DMS53 treated with DMSO at 0.1 percent for 48 hours (cell line): ENCODE results near the gene MSANTD1.

Experiments used
- DNase-seq: peaks from one replicate; lab custom pipeline; 2025; ENCODE audit not compliant: unreplicated experiment; lab: John Stamatoyannopoulos, UW

The MSANTD1 gene

DNA sequence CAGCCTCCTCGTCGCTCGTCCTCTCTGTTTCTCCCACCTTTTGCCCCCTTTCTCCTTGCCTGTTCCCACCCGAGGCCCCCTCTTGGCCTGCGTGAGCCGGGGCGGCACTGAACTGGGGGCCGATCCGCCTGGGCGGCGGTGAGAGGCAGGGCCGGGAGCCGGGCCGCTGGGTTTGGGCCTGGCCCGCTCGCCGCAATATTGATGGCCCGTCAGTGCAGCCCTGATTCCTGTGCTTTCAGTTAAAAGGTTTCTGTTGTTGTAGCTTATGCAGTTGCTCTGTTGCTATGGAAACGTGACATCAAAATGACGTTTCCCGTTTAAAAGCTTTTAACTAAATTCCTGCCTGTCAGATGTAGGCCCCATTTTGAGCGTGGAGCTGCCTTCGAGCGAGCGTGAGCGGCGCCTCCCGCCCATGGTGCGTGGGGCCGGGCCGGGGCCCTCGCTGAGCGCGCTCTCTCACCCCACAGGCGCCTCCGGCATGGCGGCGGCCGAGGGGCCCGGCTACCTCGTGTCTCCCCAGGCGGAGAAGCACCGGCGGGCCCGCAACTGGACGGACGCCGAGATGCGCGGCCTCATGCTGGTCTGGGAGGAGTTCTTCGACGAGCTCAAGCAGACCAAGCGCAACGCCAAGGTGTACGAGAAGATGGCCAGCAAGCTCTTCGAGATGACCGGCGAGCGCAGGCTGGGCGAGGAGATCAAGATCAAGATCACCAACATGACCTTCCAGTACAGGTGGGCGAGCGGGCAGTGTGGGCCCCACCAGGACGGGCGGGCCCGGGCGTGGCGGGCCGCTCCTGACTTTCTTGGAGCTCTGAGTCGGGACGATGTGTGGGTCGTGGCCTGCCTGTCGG, at the start of gene MSANTD1:
TSS of gene MSANTD1 (plus strand) at position 349 of the 851 bp plus-strand sequence. CDS start at position 413, 64 bp downstream.
- DNase-seq = no peak

DNA sequence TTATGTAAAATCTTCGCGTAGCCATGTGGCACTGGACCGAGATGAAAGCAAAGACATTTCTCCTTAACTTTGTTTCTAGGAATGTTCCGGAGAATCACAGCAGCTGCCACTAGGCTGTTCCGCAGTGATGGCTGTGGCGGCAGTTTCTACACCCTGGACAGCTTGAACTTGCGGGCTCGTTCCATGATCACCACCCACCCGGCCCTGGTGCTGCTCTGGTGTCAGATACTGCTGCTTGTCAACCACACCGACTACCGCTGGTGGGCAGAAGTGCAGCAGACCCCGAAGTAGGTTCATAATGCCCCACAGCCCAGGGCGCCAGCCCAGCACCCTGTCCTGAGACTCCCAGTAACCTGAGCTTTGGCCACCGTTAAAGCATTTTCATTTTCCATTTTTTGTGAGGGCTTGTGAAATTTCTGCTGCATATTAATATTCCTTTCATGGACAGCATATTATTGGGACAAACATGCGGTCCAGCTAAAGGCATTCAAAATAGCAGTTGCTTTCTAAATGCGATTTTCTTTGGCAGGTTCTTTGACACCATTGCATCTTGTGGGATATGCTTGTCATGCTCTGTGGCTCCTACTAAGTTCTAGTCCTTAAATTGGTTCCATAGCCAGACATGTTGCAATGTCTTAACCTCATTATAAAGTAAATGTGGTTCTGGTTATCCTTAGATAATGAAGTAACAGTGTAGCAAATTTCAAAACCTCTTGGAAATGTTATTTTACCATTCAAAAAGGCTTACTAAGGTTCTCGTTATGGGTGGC, 49.1 kb upstream of the MSANTD1 start:
- no peak for DNase-seq

DNA sequence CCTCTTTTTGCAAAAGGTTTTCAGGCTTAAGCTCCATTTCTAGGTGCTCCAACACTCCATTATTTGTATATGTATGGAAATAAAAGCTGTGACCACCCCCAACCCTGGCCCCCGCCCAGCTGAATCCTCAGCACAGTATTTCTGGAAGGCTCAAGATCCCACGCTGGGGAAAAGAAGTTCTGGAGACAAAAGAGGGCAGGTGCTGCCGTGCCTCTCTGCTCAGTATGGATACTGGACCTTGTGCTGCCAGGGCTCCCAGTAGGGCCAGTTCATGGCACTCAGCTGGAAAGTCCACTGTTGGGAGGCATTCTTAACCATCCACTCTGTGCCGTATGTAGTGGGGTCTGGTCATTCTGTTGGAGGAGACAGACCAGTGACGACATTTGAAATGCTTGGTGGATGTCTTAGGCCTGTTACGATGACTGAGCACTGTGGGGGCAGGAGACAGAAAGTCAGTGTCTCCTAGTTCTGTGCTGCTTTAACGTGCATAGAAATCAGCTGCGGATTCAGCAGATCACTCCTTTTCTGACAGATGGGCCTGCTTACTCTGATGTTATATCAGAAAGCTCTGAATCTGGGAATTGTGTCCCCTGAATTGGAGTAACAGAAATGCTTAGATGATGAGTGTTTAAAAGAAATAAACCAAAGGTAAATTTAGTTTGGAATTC, 48.4 kb upstream of the MSANTD1 start:
- no peak for DNase-seq

GRCh38 chr4:3201718-3202702, 46.9 kb upstream of the MSANTD1 start:
- no peak for DNase-seq

DNA sequence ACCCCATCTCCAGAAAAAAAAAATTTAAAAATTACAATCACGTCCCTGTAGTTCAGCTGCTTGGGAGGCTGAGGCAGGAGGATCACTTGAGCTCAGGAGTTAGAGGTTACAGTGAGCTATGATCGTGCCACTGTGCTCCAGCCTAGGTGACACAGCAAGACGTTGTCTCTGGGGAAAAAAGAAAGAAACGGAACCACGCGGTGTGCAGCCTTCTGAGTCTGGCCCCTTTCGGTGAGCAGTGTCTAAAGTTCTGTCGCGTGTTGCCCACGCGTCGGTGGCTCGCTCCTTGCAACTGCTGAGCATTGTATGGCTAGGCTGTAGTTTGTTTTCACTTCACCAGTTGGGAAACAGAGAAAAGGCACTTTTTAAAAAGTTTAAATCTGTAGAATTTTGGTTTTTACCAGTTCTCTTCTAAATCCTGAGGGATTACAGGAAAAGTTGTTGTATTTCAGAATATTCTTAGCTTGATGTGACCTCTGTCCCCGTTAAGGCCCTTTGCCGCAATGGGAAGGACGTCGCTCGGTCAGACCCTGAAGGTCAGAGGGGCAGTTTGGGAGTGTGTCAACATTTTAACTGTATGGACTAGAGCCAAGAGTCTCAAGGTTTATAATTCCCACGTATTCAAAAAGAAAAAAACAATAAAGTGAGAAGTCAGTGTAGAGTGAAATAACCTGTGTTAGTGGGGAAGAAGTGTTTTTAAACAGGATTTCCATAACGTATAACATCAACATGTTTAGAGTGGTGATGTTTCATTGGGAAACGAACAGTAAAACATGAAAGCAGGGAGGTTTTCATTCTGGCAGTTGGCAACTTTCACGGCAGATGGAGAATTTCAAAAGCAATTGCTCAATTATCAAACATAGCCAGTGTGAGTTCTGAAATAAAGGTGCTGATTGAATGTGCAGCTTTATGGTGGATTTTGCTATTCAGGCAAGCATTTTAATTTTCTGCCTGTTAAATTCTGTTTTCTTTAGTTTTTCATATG, 45.8 kb upstream of the MSANTD1 start:
- DNase-seq = no peak

GRCh38 chr4:3203971-3204431, 45.0 kb upstream of the MSANTD1 start:
- no peak for DNase-seq

- no peak for DNase-seq
Measured at GRCh38 chr4:3205995-3206394, 43.0 kb upstream of the MSANTD1 start.

DNA sequence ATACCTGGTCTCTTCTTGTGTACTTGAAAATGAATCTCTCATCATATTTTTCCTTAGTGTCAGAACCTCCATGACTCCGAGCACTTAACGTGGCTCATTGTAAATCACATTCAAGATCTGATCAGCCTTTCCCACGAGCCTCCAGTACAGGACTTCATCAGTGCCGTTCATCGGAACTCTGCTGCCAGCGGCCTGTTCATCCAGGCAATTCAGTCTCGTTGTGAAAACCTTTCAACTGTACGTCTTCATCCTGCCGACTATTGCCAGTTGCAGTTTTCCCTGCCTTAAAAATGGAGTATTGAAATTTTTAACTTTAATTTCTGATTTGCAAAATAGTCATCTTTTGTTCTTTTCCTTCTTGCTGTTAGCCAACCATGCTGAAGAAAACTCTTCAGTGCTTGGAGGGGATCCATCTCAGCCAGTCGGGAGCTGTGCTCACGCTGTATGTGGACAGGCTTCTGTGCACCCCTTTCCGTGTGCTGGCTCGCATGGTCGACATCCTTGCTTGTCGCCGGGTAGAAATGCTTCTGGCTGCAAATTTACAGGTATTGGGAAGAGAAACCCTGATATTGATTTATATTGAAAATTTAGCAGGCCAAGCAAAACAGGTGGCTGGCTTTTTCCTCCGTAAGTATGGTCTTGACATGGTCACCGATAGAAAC, 42.4 kb upstream of the MSANTD1 start:
- no peak for DNase-seq

GRCh38 chr4:3207531-3208037, 41.4 kb upstream of the MSANTD1 start:
- no peak for DNase-seq

DNA sequence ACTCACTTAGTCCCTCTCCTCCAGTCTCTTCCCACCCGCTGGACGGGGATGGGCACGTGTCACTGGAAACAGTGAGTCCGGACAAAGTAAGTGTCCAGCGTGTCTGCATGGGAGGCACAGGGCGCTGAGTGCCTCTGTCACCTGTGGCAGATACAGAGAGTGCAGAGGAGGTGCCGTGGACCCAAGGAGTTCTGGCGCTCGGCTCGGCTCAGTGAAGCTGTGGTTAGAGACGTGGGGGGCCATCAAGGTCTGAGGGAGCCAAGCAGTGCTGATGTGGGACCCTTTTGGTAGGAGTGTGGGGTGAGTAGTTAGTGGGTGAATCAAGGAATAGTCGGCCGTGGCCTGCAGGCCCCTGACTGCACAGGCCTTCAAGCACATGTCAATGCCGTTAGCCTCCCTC, 40.1 kb upstream of the MSANTD1 start:
- no peak for DNase-seq

- DNase-seq = no peak
Measured at GRCh38 chr4:3209551-3210325, 39.2 kb upstream of the MSANTD1 start.

DNA sequence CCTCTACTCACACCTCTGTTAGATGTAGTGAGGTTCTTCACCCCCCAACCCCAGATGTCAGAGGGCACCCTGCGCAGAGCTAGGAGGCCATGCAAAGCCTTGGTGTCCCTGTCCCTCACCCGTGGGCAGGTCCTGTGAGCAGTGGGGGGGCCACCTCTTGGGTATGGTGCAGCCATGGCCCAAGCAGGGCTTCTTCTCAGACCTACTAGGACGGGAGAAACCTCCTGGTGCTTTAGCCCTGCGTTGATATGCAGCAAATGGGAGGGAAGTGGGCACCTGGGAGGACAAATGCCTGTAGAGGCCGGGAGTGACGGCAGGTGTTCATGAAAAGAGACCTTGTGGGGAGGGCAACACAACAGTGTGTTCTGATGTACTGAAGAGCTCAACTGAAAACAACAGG, 38.5 kb upstream of the MSANTD1 start:
- no peak for DNase-seq

- no peak for DNase-seq
Measured at GRCh38 chr4:3211866-3212265, 37.1 kb upstream of the MSANTD1 start.

DNA sequence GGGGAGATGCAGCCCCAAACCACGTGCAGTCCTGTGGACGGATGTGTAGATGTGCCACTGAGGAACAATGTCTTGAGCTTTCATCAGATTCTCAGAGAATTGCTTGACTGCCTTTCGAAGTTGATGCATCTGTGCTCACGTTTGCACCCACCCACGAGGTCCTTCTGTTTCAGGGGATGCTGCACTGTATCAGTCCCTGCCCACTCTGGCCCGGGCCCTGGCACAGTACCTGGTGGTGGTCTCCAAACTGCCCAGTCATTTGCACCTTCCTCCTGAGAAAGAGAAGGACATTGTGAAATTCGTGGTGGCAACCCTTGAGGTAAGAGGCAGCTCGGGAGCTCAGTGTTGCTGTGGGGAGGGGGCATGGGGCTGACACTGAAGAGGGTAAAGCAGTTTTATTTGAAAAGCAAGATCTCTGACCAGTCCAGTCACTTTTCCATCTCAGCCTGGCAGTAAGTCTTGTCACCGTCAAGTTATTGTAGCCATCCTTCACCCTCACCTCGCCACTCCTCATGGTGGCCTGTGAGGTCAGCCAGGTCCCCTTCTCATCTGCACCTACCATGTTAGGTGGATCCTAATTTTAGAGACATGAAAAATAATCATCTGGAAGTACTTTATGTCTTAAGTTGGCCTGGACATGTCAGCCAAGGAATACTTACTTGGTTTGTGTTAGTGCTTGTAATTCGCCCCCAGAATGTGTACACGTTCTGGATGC, 36.4 kb upstream of the MSANTD1 start:
- no peak for DNase-seq

DNA sequence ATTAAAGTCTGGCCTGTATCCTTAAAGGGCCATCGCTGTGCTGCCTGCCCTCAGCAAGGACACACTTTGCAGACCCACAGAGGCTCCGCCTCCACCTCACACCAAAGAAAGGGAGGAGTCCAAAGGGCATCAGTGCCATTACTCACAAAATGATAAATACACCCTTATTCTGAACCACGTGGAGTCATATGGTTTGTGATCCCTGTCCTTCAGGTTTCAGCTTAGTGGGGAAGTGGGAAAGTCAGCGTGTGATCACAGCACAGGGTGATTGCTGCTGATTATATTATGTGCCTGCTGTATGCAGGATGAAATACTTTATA, 35.9 kb upstream of the MSANTD1 start:
- no peak for DNase-seq

DNA sequence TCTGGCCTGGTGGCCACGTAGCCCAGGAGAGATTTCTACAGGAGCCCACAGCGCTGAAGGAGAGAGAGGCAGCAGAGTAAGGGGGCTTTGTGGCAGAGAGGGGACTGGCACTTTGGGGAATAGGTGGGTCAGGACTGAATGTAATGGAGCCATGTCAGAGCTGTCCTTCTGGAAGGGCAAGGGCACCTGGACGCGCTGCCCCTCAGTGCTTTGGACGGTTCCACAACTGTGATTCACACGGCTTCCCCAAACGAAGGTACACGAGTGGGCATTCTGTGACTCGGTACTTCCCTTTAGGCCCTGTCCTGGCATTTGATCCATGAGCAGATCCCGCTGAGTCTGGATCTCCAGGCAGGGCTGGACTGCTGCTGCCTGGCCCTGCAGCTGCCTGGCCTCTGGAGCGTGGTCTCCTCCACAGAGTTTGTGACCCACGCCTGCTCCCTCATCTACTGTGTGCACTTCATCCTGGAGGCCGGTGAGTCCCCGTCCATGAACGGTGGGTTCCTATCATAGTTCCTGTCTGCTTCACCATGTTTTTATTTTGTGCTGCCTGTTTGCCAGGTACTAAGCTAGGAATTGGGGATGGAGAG, 35.2 kb upstream of the MSANTD1 start:
- no peak for DNase-seq

- DNase-seq = no peak
Measured at GRCh38 chr4:3215256-3215655, 33.7 kb upstream of the MSANTD1 start.
